SH-SY5Y (cell line): ENCODE measurements around the gene VWA3A.

Experiments
- GATA2 ChIP-seq: IDR thresholded peaks from 2 replicates; pipeline ENCODE4 v1.6.1; 2011; ENCODE audit warnings: mild to moderate bottlenecking, low read depth, low read length
- GATA3 ChIP-seq: IDR thresholded peaks from 2 replicates; pipeline ENCODE4 v1.6.1; 2011; ENCODE audit warnings: low read depth, mild to moderate bottlenecking, low read length, moderate library complexity

GRCh38 chr16:22103441-22103840 lies 11.1 kb downstream of the VWA3A start:
- TF ChIP-seq GATA2 (no peak), GATA3 (no peak)
